ENCODE results near the gene HOXA3. TPM values are rescaled to one million over a fixed set of nuclear protein-coding genes. Genes with fewer than 3 reads are reported as not detected.

Gene HOXA3
- total and polyA plus RNA-seq, 2 of the 8 experiments (the other 6 are each of a cell fraction or from before 2014, with no cell fraction given): not detected

DNA sequence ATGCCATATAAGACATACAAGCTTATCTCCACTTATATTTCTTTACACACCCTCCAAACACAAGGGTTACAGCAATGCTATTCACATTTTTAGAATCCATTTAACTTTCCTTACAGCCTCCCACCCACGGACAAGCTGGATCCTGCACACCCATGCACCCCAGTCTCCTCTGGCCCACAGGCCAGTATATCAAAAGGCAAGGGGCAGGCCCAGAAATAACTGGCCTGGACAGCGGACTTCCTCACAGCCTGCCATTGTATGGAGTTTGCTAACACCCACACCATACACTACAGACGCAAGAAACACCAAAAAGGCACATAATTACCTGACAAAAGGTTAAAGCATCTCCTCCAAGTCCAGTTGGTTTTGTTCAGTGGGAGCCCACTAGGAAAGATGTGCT is 33.8 kb downstream of the HOXA3 start:
- Histone ChIP-seq H2BK12ac (ENCODE audit: low read depth, low read length) (no peak overlapping the region), H4K5ac (ENCODE audit: insufficient read length, low read depth, low read length) (no peak overlapping the region), H2BK5ac (ENCODE audit: low read depth, low read length) (no peak overlapping the region), H3K27me3 (replicated peaks in 1 of 4; ENCODE audit: control insufficient read depth in 3 of 4, extremely low read depth in 1 of 4, insufficient read depth in 3 of 4, low read length in 3 of 4) (peaks cover 97 to 99% (median 98%) of the 10 kb centered on the region in 4 experiments), H2AK5ac (ENCODE audit: low read depth, low read length) (no peak overlapping the region), H3K27ac (ENCODE audit: low read depth, low read length) (no peak overlapping the region), H4K91ac (replicated peaks; ENCODE audit: insufficient read length, low read length) (no peak overlapping the region), H3K9me3 (ENCODE audit: insufficient read depth in 2 of 2, low read depth in 1 of 2, low read length in 1 of 2) (no peaks in the 10 kb centered on the region), H3K23ac (ENCODE audit: insufficient read length) (no peak overlapping the region), H3K4me3 (ENCODE audit: extremely low read depth in 1 of 4, insufficient read depth in 2 of 4, low read depth in 3 of 4, low read length in 4 of 4) (no peak overlapping the region), H3K23me2 (ENCODE audit: low read depth, low read length) (no peaks in the 10 kb centered on the region; the same call in 1 of the 2 replicates), H2BK120ac (replicated peaks; ENCODE audit: low read depth, low read length) (no peak overlapping the region), H3K14ac (ENCODE audit: insufficient read length) (no peak overlapping the region), H2AFZ (ENCODE audit: low read length) (no peak overlapping the region), H3K56ac (replicated peaks; ENCODE audit: insufficient read length, low read depth, low read length) (no peak overlapping the region), H3K4ac (replicated peaks; ENCODE audit: insufficient read length, low read depth, low read length) (no peak overlapping the region), H4K20me1 (replicated peaks in 1 of 2; ENCODE audit: control insufficient read depth in 1 of 2, insufficient read depth in 2 of 2, low read length in 2 of 2) (peaks cover 30 to 34% of the 10 kb centered on the region in 2 experiments), H3K9ac (replicated peaks in 1 of 4; ENCODE audit: extremely low read depth in 1 of 4, low read depth in 3 of 4, low read length in 3 of 4) (no peak overlapping the region), H2BK20ac (ENCODE audit: low read length) (no peak overlapping the region), H3K36me3 (ENCODE audit: control insufficient read depth in 2 of 4, insufficient read depth in 4 of 4, low read length in 3 of 4) (no peaks in the 10 kb centered on the region; a peak in 1 of 8 replicates), H2BK15ac (ENCODE audit: low read length) (no peak overlapping the region), H3K18ac (ENCODE audit: extremely low read depth, low read length) (no peak overlapping the region), H3K4me2 (ENCODE audit: insufficient read depth in 1 of 2, low read depth in 2 of 2, low read length in 2 of 2) (no peak overlapping the region; a peak in 1 of 4 replicates), H3K4me1 (replicated peaks in 1 of 4; ENCODE audit: control insufficient read depth in 3 of 4, insufficient read depth in 4 of 4, low read length in 3 of 4) (no peaks in the 10 kb centered on the region; a peak in 3 of 7 replicates), H3K79me2 (ENCODE audit: control insufficient read depth in 1 of 2, insufficient read depth in 2 of 2, low read length in 2 of 2) (no peaks in the 10 kb centered on the region), H4K8ac (ENCODE audit: extremely low read depth, insufficient read depth, low read length) (no peak overlapping the region), H3K79me1 (ENCODE audit: low read depth, low read length) (no peaks in the 10 kb centered on the region)
- ChIA-PET CTCF (ENCODE audit: partially characterized antibody) (interaction anchor here (0.8 to 4.8 kb wide), 7 partner anchors 9 to 341 kb away, joined by 3 to 33 read pairs (median 3); partner anchors contain the start of gene HOXA5), POLR2A (ENCODE audit: partially characterized antibody) (interaction anchor here (1.3 kb wide), 1 partner anchor 12 kb away, joined by 5 read pairs; no protein-coding TSS in a partner anchor)
- TF ChIP-seq TBP (IDR thresholded peaks at IDR 0.05; ENCODE audit: low read depth, low read length) (no peak), EZH2 (IDR thresholded peaks at IDR 0.05; ENCODE audit: low read depth, low read length, severe bottlenecking) (peak; percentile 30), TAF7 (optimal IDR thresholded peaks at IDR 0.05; ENCODE audit: borderline replicate concordance, low read depth, low read length) (no peak), SUZ12 (IDR thresholded peaks at IDR 0.05; ENCODE audit: low read length) (peak; percentile 20)
- FAIRE-seq (no peak), DNase-seq (ENCODE audit: low read depth in 1 of 2, low spot score in 2 of 2) (no peak)
- 18% methylated on average over 3 of the region's 3 CpGs; no CpG with 5 or more reads in 1 of the 2 experiments for WGBS, 2 experiments (ENCODE audit: extremely low coverage in 1 of 2, insufficient coverage in 1 of 2, insufficient read length in 1 of 2, insufficient replicate concordance in 2 of 2, low coverage in 1 of 2, low lambda C conversion rate in 2 of 2, missing lambda C conversion rate in 1 of 2)
